ENCODE data around the gene ATP10B.

GRCh38 chr5:160833806-160834205 is 18.2 kb downstream of the ATP10B start:
- TF ChIP-seq, protein P1, sequence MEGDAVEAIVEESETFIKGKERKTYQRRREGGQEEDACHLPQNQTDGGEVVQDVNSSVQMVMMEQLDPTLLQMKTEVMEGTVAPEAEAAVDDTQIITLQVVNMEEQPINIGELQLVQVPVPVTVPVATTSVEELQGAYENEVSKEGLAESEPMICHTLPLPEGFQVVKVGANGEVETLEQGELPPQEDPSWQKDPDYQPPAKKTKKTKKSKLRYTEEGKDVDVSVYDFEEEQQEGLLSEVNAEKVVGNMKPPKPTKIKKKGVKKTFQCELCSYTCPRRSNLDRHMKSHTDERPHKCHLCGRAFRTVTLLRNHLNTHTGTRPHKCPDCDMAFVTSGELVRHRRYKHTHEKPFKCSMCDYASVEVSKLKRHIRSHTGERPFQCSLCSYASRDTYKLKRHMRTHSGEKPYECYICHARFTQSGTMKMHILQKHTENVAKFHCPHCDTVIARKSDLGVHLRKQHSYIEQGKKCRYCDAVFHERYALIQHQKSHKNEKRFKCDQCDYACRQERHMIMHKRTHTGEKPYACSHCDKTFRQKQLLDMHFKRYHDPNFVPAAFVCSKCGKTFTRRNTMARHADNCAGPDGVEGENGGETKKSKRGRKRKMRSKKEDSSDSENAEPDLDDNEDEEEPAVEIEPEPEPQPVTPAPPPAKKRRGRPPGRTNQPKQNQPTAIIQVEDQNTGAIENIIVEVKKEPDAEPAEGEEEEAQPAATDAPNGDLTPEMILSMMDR (optimal IDR thresholded peaks at IDR 0.05 in 1 of 3, IDR thresholded peaks at IDR 0.05 in 1 of 3, conservative IDR thresholded peaks at IDR 0.05 in 1 of 3; ENCODE audit: extremely low read depth in 1 of 3, insufficient read depth in 2 of 3, low read length in 3 of 3), result no peak
- TF ChIP-seq EZH2 (IDR thresholded peaks at IDR 0.05; ENCODE audit: low read length), result no peak

All from keratinocyte (primary cell).